SK-N-SH (cell line): ENCODE results near the gene SIAH3. TPM values are rescaled to one million over a fixed set of nuclear protein-coding genes. Genes with fewer than 3 reads are reported as not detected.

Source experiments
- CTCF ChIA-PET: fragments of 300-600, 350-600 bp; formaldehyde crosslinking; extraction: SDS; loops from one replicate; lab custom pipeline; 2021; lab: Yijun Ruan, JAX
- POLR2A ChIA-PET: fragments of 350-600 bp; sonication (Branson Sonifier 250); formaldehyde crosslinking; extraction: SDS; loops from one replicate; lab custom pipeline; 2020; ENCODE audit warnings: antibody characterized with exemption, inconsistent platforms; lab: Yijun Ruan, JAX
- DNase-seq: peaks from one replicate; pipeline ENCODE4 v3.0.0; 2012
- H2AFZ ChIP-seq: fragments of 200-600 bp; sonication (generic); 2 replicates; pipeline ENCODE4 v1.8.1; 2016; ENCODE audit warnings: antibody characterized with exemption, mild to moderate bottlenecking, low read depth
- H3F3A ChIP-seq: fragments of 200-600 bp; sonication (generic); replicated peaks from 2 replicates; pipeline ENCODE3; 2016; ENCODE audit warnings: antibody characterized with exemption, mild to moderate bottlenecking; ENCODE audit not compliant: insufficient read depth
- H3K27ac ChIP-seq, 2 experiments: fragments of 200-500 bp in 1 of 2; fragments of 200-600 bp in 1 of 2; sonication (Bioruptor generic) in 1 of 2; sonication (generic), shearing (Covaris generic) in 1 of 2; 2 replicates each; pipeline versions ENCODE4 v1.5.1 to v1.6.1; 2014 to 2016; ENCODE audit warnings: low read depth in 2 of 2, inconsistent platforms in 1 of 2, low read length in 1 of 2, mild to moderate bottlenecking in 1 of 2, mixed read lengths in 1 of 2
- H3K27me3 ChIP-seq: fragments of 200-600 bp; sonication (generic), shearing (Covaris generic); 2 replicates; pipeline ENCODE4 v1.6.1; 2016; ENCODE audit warnings: mixed run types; ENCODE audit not compliant: insufficient read depth
- H3K36me3 ChIP-seq, 2 experiments: fragments of 200-500 bp in 1 of 2; fragments of 200-600 bp in 1 of 2; sonication (Bioruptor generic) in 1 of 2; sonication (generic) in 1 of 2; replicated peaks in 1 of 2; 2 replicates each; pipeline versions ENCODE3 to v1.5.1; 2014 to 2016; ENCODE audit warnings: low read length in 1 of 2, mild to moderate bottlenecking in 1 of 2; ENCODE audit not compliant: insufficient read depth in 2 of 2, control insufficient read depth in 1 of 2
- H3K4me1 ChIP-seq, 2 experiments: fragments of 200-500 bp in 1 of 2; fragments of 200-600 bp in 1 of 2; sonication (Bioruptor generic) in 1 of 2; sonication (generic), shearing (Covaris generic) in 1 of 2; 2 replicates each; pipeline versions ENCODE4 v1.5.1 to v1.6.1; 2014 to 2016; ENCODE audit warnings: low read depth in 1 of 2, low read length in 1 of 2, mixed run types in 1 of 2; ENCODE audit not compliant: insufficient read depth in 2 of 2, control insufficient read depth in 1 of 2
- H3K4me2 ChIP-seq: fragments of 200-600 bp; sonication (generic), shearing (Covaris generic); 2 replicates; pipeline ENCODE4 v1.6.1; 2017; ENCODE audit warnings: mixed run types
- H3K4me3 ChIP-seq, 2 experiments: fragments of 200-500 bp in 1 of 2; fragments of 200-600 bp in 1 of 2; sonication (Bioruptor generic) in 1 of 2; sonication (generic), shearing (Covaris generic) in 1 of 2; 2 replicates each; pipeline versions ENCODE4 v1.5.1 to v1.8.1; 2014 to 2016; ENCODE audit warnings: low read depth in 2 of 2, inconsistent platforms in 1 of 2, low read length in 1 of 2, mild to moderate bottlenecking in 1 of 2, mixed read lengths in 1 of 2, moderate library complexity in 1 of 2
- H3K79me2 ChIP-seq: fragments of 200-600 bp; sonication (generic); 2 replicates; pipeline ENCODE4 v1.8.1; 2017; ENCODE audit warnings: mild to moderate bottlenecking; ENCODE audit not compliant: insufficient read depth
- H3K9ac ChIP-seq: fragments of 200-600 bp; sonication (generic); 2 replicates; pipeline ENCODE4 v1.6.1; 2017; ENCODE audit warnings: mixed run types
- H3K9me2 ChIP-seq: fragments of 200-600 bp; sonication (generic); 2 replicates; pipeline ENCODE4 v1.6.1; 2017; ENCODE audit warnings: mixed run types
- H3K9me3 ChIP-seq: fragments of 200-600 bp; sonication (generic); 2 replicates; pipeline ENCODE4 v1.6.1; 2017; ENCODE audit warnings: mixed run types, mild to moderate bottlenecking, moderate library complexity
- H4K20me1 ChIP-seq: fragments of 200-600 bp; sonication (generic); 2 replicates; pipeline ENCODE4 v1.6.1; 2017; ENCODE audit warnings: mild to moderate bottlenecking, mixed run types; ENCODE audit not compliant: insufficient read depth
- CHD2 ChIP-seq: fragments of 150-350 bp; IDR thresholded peaks from 2 replicates; pipeline ENCODE4 v1.6.1; 2018; ENCODE audit warnings: low read length; ENCODE audit not compliant: partially characterized antibody
- ELF1 ChIP-seq: IDR thresholded peaks from 2 replicates; pipeline ENCODE4 v1.4.0; 2012
- EP300 ChIP-seq, 2 experiments: IDR thresholded peaks; 2 replicates each; pipeline versions ENCODE4 v1.4.0 to v1.6.1; 2012; ENCODE audit warnings: borderline replicate concordance in 1 of 2, low read depth in 1 of 2, low read length in 1 of 2
- EZH2phosphoT487 ChIP-seq: fragments of 200-600 bp; sonication (generic); IDR thresholded peaks from 2 replicates; pipeline ENCODE4 v1.6.1; 2017; ENCODE audit warnings: low read depth, mixed run types, mild to moderate bottlenecking, antibody characterized with exemption, moderate library complexity, borderline replicate concordance
- FOSL2 ChIP-seq: IDR thresholded peaks from 2 replicates; pipeline ENCODE4 v1.4.0; 2012; ENCODE audit warnings: low read depth, mild to moderate bottlenecking, moderate library complexity, borderline replicate concordance
- FOXJ3 ChIP-seq: sonication (generic); formaldehyde crosslinking; IDR thresholded peaks from 2 replicates; pipeline ENCODE4 v1.5.1; 2020; ENCODE audit warnings: mild to moderate bottlenecking, missing genetic modification reagents
- FOXM1 ChIP-seq: IDR thresholded peaks from 2 replicates; pipeline ENCODE4 v1.4.0; 2012; ENCODE audit warnings: low read depth, mild to moderate bottlenecking
- GABPA ChIP-seq: IDR thresholded peaks from 2 replicates; pipeline ENCODE4 v1.4.0; 2012; ENCODE audit warnings: low read depth, mild to moderate bottlenecking
- GATA2 ChIP-seq: sonication (generic); formaldehyde crosslinking; IDR thresholded peaks from 2 replicates; pipeline ENCODE4 v1.5.0; 2020; ENCODE audit warnings: mild to moderate bottlenecking, missing genetic modification reagents
- MAX ChIP-seq: IDR thresholded peaks from 2 replicates; pipeline ENCODE4 v1.4.0; 2012; ENCODE audit warnings: low read depth
- MXI1 ChIP-seq: IDR thresholded peaks from 2 replicates; pipeline ENCODE4 v1.6.1; 2012; ENCODE audit warnings: mild to moderate bottlenecking, low read depth, low read length, improper control_type of control experiment
- NFIC ChIP-seq: IDR thresholded peaks from 2 replicates; pipeline ENCODE4 v1.4.0; 2012; ENCODE audit warnings: borderline replicate concordance
- NRF1 ChIP-seq: IDR thresholded peaks from 2 replicates; pipeline ENCODE4 v1.6.1; 2012; ENCODE audit warnings: low read depth, mild to moderate bottlenecking, low read length
- PBX3 ChIP-seq: IDR thresholded peaks from 2 replicates; pipeline ENCODE4; 2012
- RAD21 ChIP-seq: IDR thresholded peaks from 2 replicates; pipeline ENCODE4 v1.6.1; 2012; ENCODE audit warnings: mild to moderate bottlenecking, low read length
- RFX5 ChIP-seq: IDR thresholded peaks from 2 replicates; pipeline ENCODE4 v1.6.1; 2012; ENCODE audit warnings: mild to moderate bottlenecking, improper control_type of control experiment, low read length
- RXRA ChIP-seq: IDR thresholded peaks from 2 replicates; pipeline ENCODE4 v1.4.0; 2012; ENCODE audit warnings: low read depth, mild to moderate bottlenecking, borderline replicate concordance
- SMC3 ChIP-seq: IDR thresholded peaks from 2 replicates; pipeline ENCODE4 v1.6.1; 2012; ENCODE audit warnings: low read depth, low read length, improper control_type of control experiment
- TAF1 ChIP-seq: IDR thresholded peaks from 2 replicates; pipeline ENCODE4 v1.6.1; 2012; ENCODE audit warnings: low read depth, mild to moderate bottlenecking, low read length, moderate library complexity, borderline replicate concordance
- TCF12 ChIP-seq: IDR thresholded peaks from 2 replicates; pipeline ENCODE4 v1.4.0; 2012
- YY1 ChIP-seq: IDR thresholded peaks from 2 replicates; pipeline ENCODE4 v1.4.0; 2012; ENCODE audit warnings: low read depth, mild to moderate bottlenecking
- ZBTB33 ChIP-seq: IDR thresholded peaks from 2 replicates; pipeline ENCODE4 v1.4.0; 2012; ENCODE audit warnings: low read depth, borderline replicate concordance
- WGBS: methylation state at CpG from one replicate; pipeline ENCODE4 v1.1.6; 2017; ENCODE audit warnings: low lambda C conversion rate; 5-methylcytosine and 5-hydroxymethylcytosine counted together
- polyA plus RNA-seq, 3 experiments: library from polyadenylated mRNA; depleted of rRNA; stranded (reverse); fragments of >200 nt; gene quantifications; 2 replicates each; pipeline ENCODE4 v1.2.3, GENCODE V29; 2012
- TF ChIP-seq, protein P1 (sequence below): fragments of 150-350 bp; IDR thresholded peaks from 2 replicates; pipeline ENCODE4 v1.6.1; 2016; ENCODE audit warnings: mild to moderate bottlenecking, low read depth, low read length

SIAH3 gene
- polyA plus RNA-seq, 1 of the 3 experiments (the other 2 are of a cell fraction): 0.08 TPM

DNA sequence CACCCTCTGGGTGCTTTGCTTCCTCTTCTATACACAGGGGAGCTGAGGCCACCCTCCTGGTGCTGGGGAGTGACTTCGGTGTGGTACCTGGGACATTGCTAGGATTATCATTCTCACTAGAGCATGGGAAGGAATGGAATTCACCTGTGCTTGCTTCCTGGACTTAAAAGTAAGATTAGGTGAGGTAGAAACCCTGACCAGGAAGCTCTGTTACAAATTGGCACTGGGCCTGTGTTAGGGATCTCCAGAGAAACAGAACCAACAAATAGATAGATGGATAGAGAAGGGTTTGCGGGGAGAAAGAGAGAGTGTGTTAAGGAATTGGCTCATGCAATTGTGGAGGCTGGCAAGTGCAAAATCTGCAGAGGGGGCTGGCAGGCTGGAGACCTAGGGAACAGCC is 13.9 kb upstream of the SIAH3 start:
- Histone ChIP-seq H3K27ac (no peak overlapping the region), H3F3A (no peaks in the 10 kb centered on the region), H3K79me2 (no peaks in the 10 kb centered on the region), H3K9me2 (no peaks in the 10 kb centered on the region), H3K9ac (no peak overlapping the region), H3K9me3 (no peaks in the 10 kb centered on the region), H3K27me3 (0 out of 2 replicates have a peak, but pooled peaks cover 4% of the 10 kb centered on the region), H3K4me3 (no peak overlapping the region), H3K4me2 (no peak overlapping the region), H3K4me1 (peaks cover 4 to 5% of the 10 kb centered on the region in 2 experiments; a peak in 2 of 4 replicates), H4K20me1 (no peaks in the 10 kb centered on the region), H3K36me3 (no peaks in the 10 kb centered on the region), H2AFZ (no peak overlapping the region)
- 74% methylated on average over 2 of the region's 2 CpGs for WGBS
- ChIA-PET POLR2A (no interaction called here), CTCF (no interaction called here)
- DNase-seq: no peak
- no peak for TF ChIP-seq RAD21
- no peak for TF ChIP-seq TAF1
- no peak for TF ChIP-seq EZH2phosphoT487
- TF ChIP-seq FOXM1: no peak
- TF ChIP-seq MAX: no peak
- no peak for TF ChIP-seq SMC3
- TF ChIP-seq MXI1: no peak
- TF ChIP-seq FOXJ3: no peak
- no peak for TF ChIP-seq ZBTB33
- TF ChIP-seq RFX5: no peak
- TF ChIP-seq EP300 (IDR thresholded peaks at IDR 0.05; ENCODE audit: borderline replicate concordance in 1 of 2, low read depth in 1 of 2, low read length in 1 of 2): no peak
- TF ChIP-seq, all 33 proteins: peak for 0

DNA sequence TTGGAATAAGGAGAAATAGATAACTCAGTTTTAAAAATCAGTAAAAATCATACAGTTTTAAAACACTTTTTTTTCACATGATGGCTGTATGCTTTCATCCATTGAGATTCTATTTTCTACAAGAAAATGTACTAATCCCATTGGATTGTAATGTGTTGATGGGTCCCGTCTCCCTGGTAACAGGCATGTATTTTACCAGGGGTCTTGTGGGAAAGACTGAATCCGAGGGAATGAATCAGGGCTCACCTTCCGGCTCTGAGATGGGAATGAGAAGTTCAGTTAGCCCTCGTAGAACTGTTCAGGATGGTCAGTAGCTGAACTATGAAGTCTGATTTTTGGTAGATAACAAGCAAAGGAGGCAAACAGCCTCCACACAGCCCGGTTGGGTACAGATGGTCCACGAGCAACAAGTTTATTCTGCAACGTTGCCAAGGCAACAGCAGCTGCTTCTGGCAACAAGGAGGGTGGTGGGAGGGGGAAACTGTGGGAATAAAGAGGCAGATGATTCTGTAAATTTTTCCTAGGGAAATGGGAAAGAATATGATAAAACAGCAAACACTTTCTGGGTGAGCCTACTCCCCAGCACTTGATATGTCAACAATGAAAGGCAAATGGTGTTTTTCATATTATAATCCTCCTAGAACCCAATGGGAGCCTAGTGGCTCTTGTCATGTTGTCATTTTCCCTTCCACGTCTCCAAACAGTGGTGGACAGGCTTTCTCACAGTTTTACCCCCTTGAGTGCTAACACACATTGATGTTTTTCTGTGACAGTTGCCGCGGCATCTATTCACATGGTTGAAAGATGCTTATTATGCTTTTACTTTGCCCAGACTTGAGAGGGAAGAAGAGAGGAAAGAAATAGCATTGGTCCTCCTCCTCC is 12.4 kb upstream of the SIAH3 start:
- POLR2A ChIA-PET: no interaction called here
- Histone ChIP-seq H3K27ac (no peak overlapping the region), H3K9me3 (no peaks in the 10 kb centered on the region), H3K4me3 (no peak overlapping the region), H3K4me2 (no peak overlapping the region), H3K9ac (no peak overlapping the region), H3K9me2 (no peaks in the 10 kb centered on the region), H4K20me1 (no peaks in the 10 kb centered on the region)
- CTCF ChIA-PET: interaction anchor here (1.6 kb wide), 1 partner anchor 56 kb away, joined by 3 read pairs; no protein-coding TSS in a partner anchor
- peak; percentile 43 for DNase-seq
- 29% methylated on average over 10 of the region's 10 CpGs for WGBS
- TF ChIP-seq FOSL2 (no peak), PBX3 (no peak), RFX5 (no peak), TAF1 (no peak), FOXM1 (no peak), ELF1 (no peak), NRF1 (no peak), YY1 (no peak), EP300 (IDR thresholded peaks at IDR 0.05; ENCODE audit: borderline replicate concordance in 1 of 2, low read depth in 1 of 2, low read length in 1 of 2) (no peak), RXRA (no peak), TCF12 (no peak), MAX (no peak), NFIC (no peak), GABPA (no peak), GATA2 (CRISPR knock-in tag) (no peak), CHD2 (no peak)
- TF ChIP-seq, protein P1, sequence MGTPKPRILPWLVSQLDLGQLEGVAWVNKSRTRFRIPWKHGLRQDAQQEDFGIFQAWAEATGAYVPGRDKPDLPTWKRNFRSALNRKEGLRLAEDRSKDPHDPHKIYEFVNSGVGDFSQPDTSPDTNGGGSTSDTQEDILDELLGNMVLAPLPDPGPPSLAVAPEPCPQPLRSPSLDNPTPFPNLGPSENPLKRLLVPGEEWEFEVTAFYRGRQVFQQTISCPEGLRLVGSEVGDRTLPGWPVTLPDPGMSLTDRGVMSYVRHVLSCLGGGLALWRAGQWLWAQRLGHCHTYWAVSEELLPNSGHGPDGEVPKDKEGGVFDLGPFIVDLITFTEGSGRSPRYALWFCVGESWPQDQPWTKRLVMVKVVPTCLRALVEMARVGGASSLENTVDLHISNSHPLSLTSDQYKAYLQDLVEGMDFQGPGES: no peak
- TF ChIP-seq, all 33 proteins: peak for 0
- no peak overlapping the region for H2AFZ ChIP-seq
- no peaks in the 10 kb centered on the region for H3K36me3 ChIP-seq
- H3F3A ChIP-seq: no peaks in the 10 kb centered on the region
- no peaks in the 10 kb centered on the region for H3K79me2 ChIP-seq
- peaks cover 4 to 5% of the 10 kb centered on the region in 2 experiments; a peak in 2 of 4 replicates for H3K4me1 ChIP-seq
- 0 out of 2 replicates have a peak, but pooled peaks cover 4% of the 10 kb centered on the region for H3K27me3 ChIP-seq
